22Rv1 (cell line): ENCODE results near the gene FLNB.

Source experiments
- H3K27ac ChIP-seq: fragments of 450-650 bp; 2 replicates; pipeline ENCODE4 v1.5.1; 2017
- CTCF ChIP-seq: fragments of 450-650 bp; IDR thresholded peaks from 2 replicates; pipeline ENCODE4 v1.5.1; 2017; ENCODE audit warnings: mild to moderate bottlenecking
- ZFX ChIP-seq: fragments of 450-650 bp; IDR thresholded peaks from 2 replicates; pipeline ENCODE4 v1.6.1; 2017; ENCODE audit warnings: antibody characterized with exemption, borderline replicate concordance

FLNB gene

GRCh38 chr3:58148049-58148448, 139.8 kb downstream of the FLNB start:
- TF ChIP-seq ZFX (no peak), CTCF (no peak)
- no peak overlapping the region for H3K27ac ChIP-seq

DNA sequence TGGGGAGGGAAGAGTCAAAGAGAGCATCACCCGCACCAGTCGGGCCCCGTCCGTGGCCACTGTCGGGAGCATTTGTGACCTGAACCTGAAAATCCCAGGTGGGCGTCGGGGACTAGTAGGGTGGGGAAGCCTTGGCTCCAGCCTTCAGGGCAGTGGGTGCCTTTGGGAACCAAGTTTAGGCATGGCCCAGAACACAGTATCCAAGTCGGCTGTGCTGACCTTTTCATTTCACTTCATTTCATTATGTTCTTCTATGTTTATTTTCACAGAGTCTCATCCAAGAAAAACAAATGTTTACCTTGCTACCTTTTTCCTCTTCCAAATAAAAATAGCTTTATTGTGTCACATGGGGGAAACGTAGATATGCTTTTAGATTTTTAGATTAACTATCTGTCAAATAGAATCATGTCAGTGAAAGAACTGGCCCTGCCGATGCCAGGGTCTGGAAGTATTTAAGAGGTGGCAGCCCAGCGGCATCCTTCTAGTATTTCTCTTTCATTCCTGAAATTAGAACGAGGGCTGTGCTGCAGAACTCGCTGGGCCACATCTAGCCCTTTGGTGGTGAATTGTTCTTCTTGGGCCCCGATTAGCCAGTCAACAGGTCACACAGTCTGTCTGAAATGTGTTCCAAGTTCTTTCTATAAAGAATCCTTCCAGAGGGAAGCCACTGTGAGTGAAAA, 142.0 kb downstream of the FLNB start:
- peak overlapping the region; percentile 93 for H3K27ac ChIP-seq
- TF ChIP-seq CTCF (no peak), ZFX (no peak)

DNA sequence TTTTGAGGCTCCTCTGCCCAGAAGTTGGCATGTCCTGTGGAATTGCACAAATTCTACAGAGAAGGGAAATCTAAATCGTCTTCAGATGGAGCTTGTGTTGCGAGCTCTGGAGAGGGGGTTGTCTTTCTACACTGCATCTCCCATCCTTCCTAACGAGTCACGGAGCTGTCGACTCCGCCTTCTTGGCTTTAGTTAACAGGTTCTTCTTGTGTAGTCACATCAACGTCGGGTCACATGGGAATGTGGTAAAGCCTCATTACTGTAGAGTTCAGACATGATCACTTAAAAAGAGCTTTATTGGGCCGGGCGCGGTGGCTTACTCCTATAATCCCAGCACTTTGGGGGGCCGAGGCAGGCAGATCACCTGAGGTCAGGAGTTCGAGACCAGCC, 142.6 kb downstream of the FLNB start:
- TF ChIP-seq CTCF (no peak), ZFX (no peak)

GRCh38 chr3:58151637-58152036, 143.4 kb downstream of the FLNB start:
- H3K27ac ChIP-seq: peak overlapping the region; percentile 93

More for the DNA sequence above, 142.6 kb downstream of the FLNB start:
- H3K27ac ChIP-seq: peak overlapping the region; percentile 93

GRCh38 chr3:58152225-58153015, 144.2 kb downstream of the FLNB start:
- H3K27ac ChIP-seq: no peak overlapping the region
- TF ChIP-seq ZFX (no peak), CTCF (no peak)

More at GRCh38 chr3:58151637-58152036, 143.4 kb downstream of the FLNB start:
- TF ChIP-seq ZFX (no peak), CTCF (no peak)

GRCh38 chr3:58153371-58153770, 145.1 kb downstream of the FLNB start:
- no peak for TF ChIP-seq CTCF
- TF ChIP-seq ZFX: no peak
- H3K27ac ChIP-seq: no peak overlapping the region
